GM21528 (cell line): ENCODE results near the gene UNC5C.
"Not testable (repeated sequence)": the region's sequence is repeated elsewhere in the genome, so short reads cannot be mapped to it uniquely, and the experiment has no call there.

Experiments used
- ATAC-seq: cut with Tn5 transposase; IDR thresholded peaks from one replicate; pipeline ENCODE4 v1.9.1; 2021; ENCODE audit warnings: mild to moderate bottlenecking, moderate library complexity; ENCODE audit not compliant: unreplicated experiment, low FRiP score

UNC5C gene

GRCh38 chr4:95155759-95156451 lies 392.9 kb downstream of the UNC5C start:
- peak; percentile 65 for ATAC-seq

GRCh38 chr4:95153182-95153581 lies 395.6 kb downstream of the UNC5C start:
- no peak for ATAC-seq

GRCh38 chr4:95151255-95151654 lies 397.5 kb downstream of the UNC5C start:
- no peak for ATAC-seq

GRCh38 chr4:95142932-95143331 lies 405.8 kb downstream of the UNC5C start:
- ATAC-seq = no peak

- ATAC-seq = no peak
These were observed 407.4 kb downstream of the UNC5C start for GRCh38 chr4:95141361-95141760.

GRCh38 chr4:95139424-95139823 lies 409.3 kb downstream of the UNC5C start:
- not testable (repeated sequence) for ATAC-seq

- not testable (repeated sequence) for ATAC-seq
These were observed 414.8 kb downstream of the UNC5C start for GRCh38 chr4:95134016-95134415.

- no peak for ATAC-seq
These were observed 418.9 kb downstream of the UNC5C start for GRCh38 chr4:95129821-95130311.

- no peak for ATAC-seq
These were observed 419.7 kb downstream of the UNC5C start for GRCh38 chr4:95129031-95129430.

GRCh38 chr4:95124906-95125504 lies 423.8 kb downstream of the UNC5C start:
- ATAC-seq = no peak

GRCh38 chr4:95122001-95122400 lies 426.8 kb downstream of the UNC5C start:
- ATAC-seq = no peak

GRCh38 chr4:95120456-95120855 lies 428.3 kb downstream of the UNC5C start:
- ATAC-seq = no peak

GRCh38 chr4:95118497-95118896 lies 430.3 kb downstream of the UNC5C start:
- ATAC-seq = no peak

GRCh38 chr4:95114521-95114920 lies 434.3 kb downstream of the UNC5C start:
- ATAC-seq = no peak
